Astrocyte (in vitro differentiated cells and primary cell): ENCODE results near the gene HSD17B14. TPM values are rescaled to one million over a fixed set of nuclear protein-coding genes. Genes with fewer than 3 reads are reported as not detected.
"Not testable (repeated sequence)": the region's sequence is repeated elsewhere in the genome, so short reads cannot be mapped to it uniquely, and the experiment has no call there.

Source experiments
- DNase-seq: peaks from one replicate; pipeline ENCODE4 v3.0.0-alpha.2; 2010; ENCODE audit warnings: low read depth
- FAIRE-seq: peaks from 2 replicates; lab custom pipeline; 2011; peaks lifted over from hg19 to GRCh38; lab: Jason Lieb, UNC
- H2AFZ ChIP-seq: 2 replicates; pipeline ENCODE4 v1.6.0; 2012; ENCODE audit warnings: low read depth, low read length, inconsistent platforms
- H3K27ac ChIP-seq: 2 replicates; pipeline ENCODE4 v1.5.1; 2011; ENCODE audit warnings: low read depth, low read length, inconsistent platforms
- H3K27me3 ChIP-seq: 2 replicates; pipeline ENCODE4 v1.6.0; 2011; ENCODE audit warnings: low read length, inconsistent platforms; ENCODE audit not compliant: insufficient read depth
- H3K36me3 ChIP-seq: 2 replicates; pipeline ENCODE4 v1.5.1; 2011; ENCODE audit warnings: low read length, inconsistent platforms; ENCODE audit not compliant: insufficient read depth
- H3K4me1 ChIP-seq: 2 replicates; pipeline ENCODE4 v1.5.1; 2011; ENCODE audit warnings: low read length, inconsistent platforms; ENCODE audit not compliant: insufficient read depth
- H3K4me2 ChIP-seq: 2 replicates; pipeline ENCODE4 v1.6.0; 2012; ENCODE audit warnings: low read length, inconsistent platforms
- H3K4me3 ChIP-seq: 2 replicates; pipeline ENCODE4 v1.5.1; 2011; ENCODE audit warnings: low read depth, mild to moderate bottlenecking, low read length, inconsistent platforms; ENCODE audit not compliant: insufficient read depth
- H3K79me2 ChIP-seq: 2 replicates; pipeline ENCODE4 v1.6.0; 2012; ENCODE audit warnings: mild to moderate bottlenecking, low read length, inconsistent platforms; ENCODE audit not compliant: insufficient read depth
- H3K9ac ChIP-seq: 2 replicates; pipeline ENCODE4 v1.6.0; 2012; ENCODE audit warnings: mild to moderate bottlenecking, low read length, inconsistent platforms
- H3K9me3 ChIP-seq: 2 replicates; pipeline ENCODE4 v1.5.1; 2012; ENCODE audit warnings: low read depth, mild to moderate bottlenecking, low read length, inconsistent platforms; ENCODE audit not compliant: insufficient read depth
- H4K20me1 ChIP-seq: 2 replicates; pipeline ENCODE4 v1.6.0; 2012; ENCODE audit warnings: low read length, inconsistent platforms; ENCODE audit not compliant: insufficient read depth
- H3K27ac Mint-ChIP-seq: one replicate; pipeline ENCODE4 v1.8.0; 2021; ENCODE audit warnings: mild to moderate bottlenecking, mixed read lengths; ENCODE audit not compliant: unreplicated experiment
- H3K27me3 Mint-ChIP-seq: one replicate; pipeline ENCODE4 v1.8.0; 2021; ENCODE audit warnings: low read depth, mixed read lengths; ENCODE audit not compliant: unreplicated experiment
- H3K36me3 Mint-ChIP-seq: one replicate; pipeline ENCODE4 v1.8.0; 2021; ENCODE audit warnings: low read depth, mixed read lengths; ENCODE audit not compliant: unreplicated experiment
- H3K4me1 Mint-ChIP-seq: one replicate; pipeline ENCODE4 v1.8.0; 2021; ENCODE audit warnings: low read depth, mixed read lengths; ENCODE audit not compliant: unreplicated experiment
- H3K4me3 Mint-ChIP-seq: one replicate; pipeline ENCODE4 v1.8.0; 2021; ENCODE audit warnings: mild to moderate bottlenecking, moderate library complexity, mixed read lengths; ENCODE audit not compliant: unreplicated experiment
- H3K9me3 Mint-ChIP-seq: one replicate; pipeline ENCODE4 v1.8.0; 2021; ENCODE audit warnings: mild to moderate bottlenecking, mixed read lengths; ENCODE audit not compliant: unreplicated experiment
- EZH2 ChIP-seq: IDR thresholded peaks from 2 replicates; pipeline ENCODE4 v1.6.1; 2012; ENCODE audit warnings: mild to moderate bottlenecking, low read length, inconsistent platforms; ENCODE audit not compliant: insufficient read depth
- total RNA-seq: library from RNA; stranded (reverse); gene quantifications from 2 replicates; pipeline ENCODE4 v1.2.1, GENCODE V29; 2021
- TF ChIP-seq, protein P1 (sequence below): IDR thresholded peaks from 2 replicates; pipeline ENCODE4 v1.5.1; 2011; ENCODE audit warnings: low read depth, mild to moderate bottlenecking, inconsistent platforms, low read length, moderate library complexity; ENCODE audit not compliant: insufficient read depth

Gene HSD17B14
- total RNA-seq, 1 donor from 2014 or later = 9.7 TPM

- Histone ChIP-seq H3K36me3 (no peaks in the 10 kb centered on the region), H3K27me3 (no peaks in the 10 kb centered on the region), H3K79me2 (no peaks in the 10 kb centered on the region), H3K9ac (peak overlapping the region; percentile 83), H4K20me1 (no peaks in the 10 kb centered on the region), H3K4me3 (peak overlapping the region; percentile 60), H3K27ac (peak overlapping the region; percentile 65), H3K9me3 (no peaks in the 10 kb centered on the region), H3K4me1 (peaks cover 12% of the 10 kb centered on the region), H3K4me2 (peak overlapping the region; percentile 85), H2AFZ (peak overlapping the region; percentile 93)
- H3K4me3 Mint-ChIP-seq = peak overlapping the region; percentile 85
- H3K27ac Mint-ChIP-seq = peak overlapping the region; percentile 96
- H3K9me3 Mint-ChIP-seq = no peaks in the 10 kb centered on the region
- TF ChIP-seq EZH2 = no peak
- TF ChIP-seq, protein P1, sequence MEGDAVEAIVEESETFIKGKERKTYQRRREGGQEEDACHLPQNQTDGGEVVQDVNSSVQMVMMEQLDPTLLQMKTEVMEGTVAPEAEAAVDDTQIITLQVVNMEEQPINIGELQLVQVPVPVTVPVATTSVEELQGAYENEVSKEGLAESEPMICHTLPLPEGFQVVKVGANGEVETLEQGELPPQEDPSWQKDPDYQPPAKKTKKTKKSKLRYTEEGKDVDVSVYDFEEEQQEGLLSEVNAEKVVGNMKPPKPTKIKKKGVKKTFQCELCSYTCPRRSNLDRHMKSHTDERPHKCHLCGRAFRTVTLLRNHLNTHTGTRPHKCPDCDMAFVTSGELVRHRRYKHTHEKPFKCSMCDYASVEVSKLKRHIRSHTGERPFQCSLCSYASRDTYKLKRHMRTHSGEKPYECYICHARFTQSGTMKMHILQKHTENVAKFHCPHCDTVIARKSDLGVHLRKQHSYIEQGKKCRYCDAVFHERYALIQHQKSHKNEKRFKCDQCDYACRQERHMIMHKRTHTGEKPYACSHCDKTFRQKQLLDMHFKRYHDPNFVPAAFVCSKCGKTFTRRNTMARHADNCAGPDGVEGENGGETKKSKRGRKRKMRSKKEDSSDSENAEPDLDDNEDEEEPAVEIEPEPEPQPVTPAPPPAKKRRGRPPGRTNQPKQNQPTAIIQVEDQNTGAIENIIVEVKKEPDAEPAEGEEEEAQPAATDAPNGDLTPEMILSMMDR = peak; percentile 82
- FAIRE-seq (peak; percentile 94), DNase-seq (peak; percentile 90)
- peaks cover 1% of the 10 kb centered on the region for H3K36me3 Mint-ChIP-seq
- no peaks in the 10 kb centered on the region for H3K27me3 Mint-ChIP-seq
- no peaks in the 10 kb centered on the region for H3K4me1 Mint-ChIP-seq
These were observed 41.1 kb downstream of the HSD17B14 start for GRCh38 chr19:48795055-48795684.

- Mint-ChIP-seq H3K4me1 (no peaks in the 10 kb centered on the region), H3K4me3 (peak overlapping the region; percentile 85), H3K9me3 (no peaks in the 10 kb centered on the region), H3K27me3 (no peaks in the 10 kb centered on the region), H3K36me3 (peaks cover 1% of the 10 kb centered on the region), H3K27ac (peak overlapping the region; percentile 96)
- H3K4me3 ChIP-seq = no peak overlapping the region
- no peak for FAIRE-seq
- H3K4me2 ChIP-seq = peak overlapping the region; percentile 85
- DNase-seq = no peak
- no peaks in the 10 kb centered on the region for H4K20me1 ChIP-seq
- H3K4me1 ChIP-seq = peaks cover 11% of the 10 kb centered on the region
- TF ChIP-seq, protein P1 = no peak
- TF ChIP-seq EZH2 = no peak
- H3K36me3 ChIP-seq = no peaks in the 10 kb centered on the region
- peak overlapping the region; percentile 83 for H3K9ac ChIP-seq
- no peak overlapping the region for H3K27ac ChIP-seq
- no peaks in the 10 kb centered on the region for H3K79me2 ChIP-seq
- no peaks in the 10 kb centered on the region for H3K27me3 ChIP-seq
- H2AFZ ChIP-seq = no peak overlapping the region
- no peaks in the 10 kb centered on the region for H3K9me3 ChIP-seq
These were observed 42.0 kb downstream of the HSD17B14 start for GRCh38 chr19:48794291-48794690.

DNA sequence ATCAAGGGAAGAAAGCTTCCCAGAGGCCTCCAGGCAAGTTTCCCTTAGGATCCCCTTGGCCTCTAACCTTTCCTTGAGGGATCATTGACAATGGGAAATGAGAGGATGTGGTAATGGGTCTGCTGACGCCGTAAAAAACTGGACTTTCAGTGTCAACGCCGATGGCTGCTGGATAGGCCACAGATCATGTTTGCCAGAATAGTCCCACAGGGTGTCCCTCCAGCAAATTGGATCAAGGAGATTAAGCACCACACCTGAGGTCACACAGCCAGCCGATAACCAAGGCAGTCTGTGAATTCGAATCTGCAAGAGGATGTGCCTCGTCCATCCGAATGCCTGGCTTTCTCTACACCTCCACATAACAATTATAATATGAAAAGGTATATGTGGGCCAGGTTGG lies 43.0 kb downstream of the HSD17B14 start:
- no peak for FAIRE-seq
- Mint-ChIP-seq H3K4me3 (peak overlapping the region; percentile 20), H3K4me1 (no peaks in the 10 kb centered on the region), H3K27ac (no peak overlapping the region), H3K36me3 (peaks cover 1% of the 10 kb centered on the region), H3K27me3 (no peaks in the 10 kb centered on the region), H3K9me3 (no peaks in the 10 kb centered on the region)
- no peak for DNase-seq
- Histone ChIP-seq H2AFZ (no peak overlapping the region), H3K27me3 (no peaks in the 10 kb centered on the region), H3K9ac (no peak overlapping the region), H3K4me3 (no peak overlapping the region), H3K27ac (no peak overlapping the region), H3K4me2 (no peak overlapping the region), H4K20me1 (no peaks in the 10 kb centered on the region), H3K9me3 (no peaks in the 10 kb centered on the region), H3K4me1 (peaks cover 5% of the 10 kb centered on the region), H3K79me2 (no peaks in the 10 kb centered on the region), H3K36me3 (no peaks in the 10 kb centered on the region)
- no peak for TF ChIP-seq EZH2
- TF ChIP-seq, protein P1 = no peak

- not testable (repeated sequence) for H3K4me3 ChIP-seq, H3K79me2 ChIP-seq, H3K36me3 ChIP-seq, DNase-seq, H3K4me2 ChIP-seq, H3K4me1 ChIP-seq, H3K36me3 Mint-ChIP-seq, H3K27ac ChIP-seq, H3K4me1 Mint-ChIP-seq, H3K27me3 ChIP-seq, H2AFZ ChIP-seq, FAIRE-seq, H4K20me1 ChIP-seq, H3K4me3 Mint-ChIP-seq, H3K9me3 Mint-ChIP-seq, H3K9ac ChIP-seq, H3K27ac Mint-ChIP-seq, H3K9me3 ChIP-seq
- H3K27me3 Mint-ChIP-seq = peaks cover 13% of the 10 kb centered on the region
These were observed 49.0 kb downstream of the HSD17B14 start for GRCh38 chr19:48787331-48787730.
